Activated T-cell treated with anti-CD3 and anti-CD28 coated beads, Interleukin-2, amount 50 U/mL, for 48 hours (primary cell): ENCODE measurements around the gene SETX.
A peak's percentile ranks its signal among the peaks of the same experiment; 100 is the strongest.

Experiments used
- DNase-seq, 2 experiments: peaks; one replicate each; pipeline ENCODE4 v3.0.0-alpha.2; 2020

Gene SETX

DNA sequence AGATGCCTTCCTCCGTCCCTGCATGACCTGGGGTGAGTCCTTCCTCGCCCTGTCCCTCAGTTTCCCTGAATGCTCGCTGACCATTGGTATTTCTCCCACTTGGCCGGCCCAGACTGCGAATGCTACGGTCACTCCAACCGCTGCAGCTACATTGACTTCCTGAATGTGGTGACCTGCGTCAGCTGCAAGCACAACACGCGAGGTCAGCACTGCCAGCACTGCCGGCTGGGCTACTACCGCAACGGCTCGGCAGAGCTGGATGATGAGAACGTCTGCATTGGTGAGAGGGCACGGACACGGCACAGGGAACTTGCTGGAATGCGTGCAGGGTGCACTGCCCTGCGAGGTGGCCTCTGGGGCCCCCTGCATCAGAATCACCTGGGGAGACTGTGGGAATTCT is 115.8 kb downstream of the SETX start:
- no peak for DNase-seq

DNA sequence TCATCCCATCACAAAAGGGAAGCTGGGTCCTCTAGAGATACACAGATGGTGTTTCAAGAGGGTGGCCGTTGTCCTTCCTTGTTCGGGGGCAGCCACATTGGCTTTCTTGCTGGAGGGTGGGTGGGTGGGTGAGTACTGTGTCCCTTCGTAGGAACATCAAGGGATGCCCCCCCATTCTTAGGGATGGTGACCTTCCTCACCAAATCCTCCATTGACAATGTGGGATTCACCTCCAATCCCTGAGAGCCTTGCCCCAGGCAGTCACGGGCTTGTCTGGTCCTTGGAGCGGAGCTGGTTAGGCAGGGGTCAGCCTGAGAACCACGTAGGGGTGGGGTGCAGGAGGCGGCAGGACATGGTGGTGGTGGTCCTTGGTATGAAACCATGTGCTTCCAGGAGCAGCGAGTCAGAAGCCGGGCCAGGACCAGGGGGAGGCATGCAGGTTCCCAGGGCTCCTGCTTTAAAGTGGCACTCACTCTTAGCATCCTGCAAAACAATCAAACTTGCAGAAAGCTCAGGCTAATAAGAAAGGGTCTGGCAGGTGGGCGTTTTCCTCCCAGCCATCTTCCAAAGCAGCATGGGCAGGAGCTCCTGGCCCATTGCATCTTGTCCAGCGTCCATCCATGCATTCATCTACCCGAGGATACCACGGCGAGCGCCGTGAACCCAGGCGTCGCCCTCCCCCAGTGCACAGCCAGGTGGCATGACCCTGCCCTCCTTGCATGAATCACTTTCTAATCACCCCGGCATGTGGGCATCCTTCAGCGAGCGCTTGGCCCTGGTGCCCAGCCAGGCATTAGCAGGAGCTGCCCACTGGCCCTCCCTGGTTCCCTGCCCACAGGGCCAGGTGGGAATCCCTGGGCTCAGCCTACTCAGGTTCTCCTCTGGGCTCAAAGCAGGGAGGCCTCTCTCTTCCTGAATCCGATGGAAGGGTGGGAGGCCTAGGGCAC is 116.5 kb downstream of the SETX start:
- DNase-seq = no peak

DNA sequence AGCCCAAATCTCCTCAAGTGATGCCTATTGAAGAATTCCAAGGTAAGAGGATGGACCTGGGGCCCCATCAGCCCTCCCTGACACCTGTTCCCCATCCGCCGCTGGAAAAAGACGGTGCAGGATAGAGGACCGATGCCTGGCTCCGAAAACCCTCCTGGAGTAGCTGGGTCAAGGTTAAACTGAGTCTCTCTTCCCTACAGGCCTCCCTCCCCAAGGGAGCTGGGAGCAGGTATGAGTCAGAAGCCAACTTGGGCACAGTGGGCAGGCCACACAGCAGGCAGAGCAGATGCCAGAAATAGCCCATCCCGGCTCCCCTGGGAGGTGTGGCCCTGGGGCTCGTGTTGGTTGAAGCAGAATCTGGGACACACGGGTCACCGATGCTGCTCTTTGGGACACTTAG is 117.3 kb downstream of the SETX start:
- DNase-seq = no peak

DNA sequence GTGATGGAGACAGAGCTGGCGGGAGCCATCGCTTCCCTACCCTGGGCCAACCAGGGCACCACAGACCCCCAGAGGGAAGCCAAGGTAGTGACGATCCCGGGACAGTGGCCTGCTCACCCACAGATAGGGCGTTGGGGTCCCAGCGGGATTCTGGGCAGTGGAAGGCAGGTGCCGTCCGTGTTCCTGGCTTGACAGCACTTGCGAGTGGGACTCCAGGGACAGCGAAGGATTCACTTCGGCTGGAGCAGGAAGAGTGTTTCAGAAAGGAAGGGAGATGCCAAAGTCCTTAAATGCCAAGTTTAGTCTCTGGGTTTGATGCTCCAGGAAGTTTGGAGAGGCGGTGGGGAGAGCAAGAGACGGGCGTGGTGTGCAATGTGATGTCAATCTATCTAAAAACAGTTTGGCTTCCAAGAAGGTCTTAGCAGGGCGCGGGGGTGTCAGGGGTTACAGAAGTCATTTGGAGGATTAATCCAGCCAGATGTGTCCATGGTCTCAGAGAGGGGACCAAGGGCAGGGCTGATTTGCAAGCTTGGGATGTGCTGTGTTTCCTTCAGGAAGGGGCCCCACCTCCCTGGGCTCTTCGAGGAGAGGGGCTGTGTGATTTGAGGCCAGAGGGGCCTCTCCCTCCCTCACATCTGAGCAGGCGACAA is 118.0 kb downstream of the SETX start:
- DNase-seq = no peak

- DNase-seq = peak; percentile 88 to 89
Measured at GRCh38 chr9:132235894-132236661, 118.7 kb downstream of the SETX start.

DNA sequence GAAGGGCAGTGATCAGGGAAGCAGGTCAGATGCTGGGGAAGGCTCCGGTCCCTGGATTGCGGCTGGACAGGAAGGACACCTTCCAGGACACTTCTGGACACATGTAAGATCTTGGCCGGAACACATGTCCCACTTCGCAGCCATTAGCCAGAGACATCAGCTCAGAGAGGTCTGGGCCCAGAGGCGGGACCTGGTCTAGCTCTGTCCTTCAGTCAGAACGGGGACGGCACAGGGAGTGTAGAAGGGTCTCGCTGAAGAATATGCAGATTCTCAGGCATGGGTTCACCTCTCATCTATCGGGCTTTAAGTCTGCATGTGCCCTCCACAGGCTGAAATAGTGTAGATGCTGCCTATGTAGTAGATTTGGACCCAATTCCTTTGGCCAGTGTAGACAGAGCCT is 119.7 kb downstream of the SETX start:
- no peak for DNase-seq

GRCh38 chr9:132234535-132234934 is 120.3 kb downstream of the SETX start:
- no peak for DNase-seq

DNA sequence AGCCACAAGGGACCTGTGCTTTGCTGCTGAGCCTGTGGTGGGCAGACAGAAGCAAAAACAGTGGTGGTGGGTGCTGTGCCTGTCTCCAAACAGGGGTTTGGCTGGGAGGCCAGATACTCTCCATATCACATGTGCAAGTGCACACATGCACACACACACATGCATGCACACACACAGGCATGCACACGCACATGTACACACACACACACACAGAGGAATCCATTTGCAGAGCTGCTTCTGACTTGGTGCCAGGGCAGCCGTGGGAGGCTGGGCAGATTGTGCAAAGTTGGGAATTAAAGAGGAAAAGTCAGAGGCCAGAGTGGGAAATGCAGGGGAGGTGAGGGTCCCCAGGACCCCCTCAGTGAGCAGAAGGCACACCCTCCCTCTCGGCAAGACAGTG is 121.6 kb downstream of the SETX start:
- no peak for DNase-seq

DNA sequence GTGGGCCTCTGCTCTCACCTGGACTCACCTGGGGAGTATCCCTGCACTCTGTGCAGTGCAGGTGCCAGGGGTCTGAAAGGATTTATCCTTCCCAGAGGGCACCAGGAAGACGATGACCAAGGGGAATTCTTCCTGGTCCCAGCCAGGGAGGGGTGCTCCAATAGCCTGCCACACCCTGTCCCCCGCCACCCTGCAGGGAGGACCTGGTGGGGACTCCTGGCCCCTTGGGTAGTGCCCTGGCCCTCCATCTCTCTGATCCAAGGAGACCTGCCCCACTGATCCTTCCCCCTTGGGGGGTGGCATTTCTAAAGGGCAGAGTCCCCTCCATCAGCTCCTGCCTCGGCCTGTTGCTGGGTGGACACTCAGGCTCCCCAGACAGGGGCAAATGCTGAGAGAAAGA is 122.3 kb downstream of the SETX start:
- no peak for DNase-seq

GRCh38 chr9:132231019-132231701 is 123.6 kb downstream of the SETX start:
- no peak for DNase-seq

- DNase-seq = no peak
Measured at GRCh38 chr9:132230605-132231004, 124.2 kb downstream of the SETX start.

GRCh38 chr9:132228062-132228461 is 126.7 kb downstream of the SETX start:
- no peak for DNase-seq

DNA sequence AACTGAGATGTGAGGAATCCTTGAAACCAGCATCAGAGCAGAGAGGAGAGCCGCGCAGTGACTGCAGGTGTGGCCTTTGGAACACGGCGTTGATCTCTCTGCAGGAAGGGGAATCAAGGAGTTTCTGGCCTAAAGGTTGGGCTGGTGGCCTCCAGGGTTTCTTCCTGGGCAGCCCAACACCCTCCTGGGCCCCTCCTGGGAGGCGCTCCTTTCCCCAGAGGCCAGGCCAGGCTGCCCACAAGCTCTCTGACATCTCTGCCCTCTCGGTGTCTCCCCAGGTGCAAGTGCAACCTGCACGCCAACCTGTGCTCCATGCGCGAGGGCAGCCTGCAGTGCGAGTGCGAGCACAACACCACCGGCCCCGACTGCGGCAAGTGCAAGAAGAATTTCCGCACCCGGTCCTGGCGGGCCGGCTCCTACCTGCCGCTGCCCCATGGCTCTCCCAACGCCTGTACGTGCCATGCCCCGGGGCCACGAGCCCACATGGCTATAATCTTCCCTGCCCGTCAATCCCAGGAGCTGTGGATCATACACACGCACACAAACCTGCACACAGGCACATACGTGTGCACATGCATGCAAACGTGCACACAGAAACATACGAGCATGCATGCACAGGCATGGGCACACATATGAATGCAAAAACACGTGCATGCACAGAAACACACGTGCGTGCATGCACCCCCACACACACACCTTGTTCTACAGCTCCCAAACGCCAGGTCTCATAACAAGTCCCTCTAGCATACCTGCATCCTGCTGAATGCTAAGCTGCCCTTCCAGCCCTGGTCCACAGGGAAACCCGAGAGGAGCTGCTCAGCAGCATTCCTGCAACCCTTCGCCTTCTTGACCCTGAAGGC is 128.0 kb downstream of the SETX start:
- no peak for DNase-seq

GRCh38 chr9:132224645-132225044 is 130.1 kb downstream of the SETX start:
- DNase-seq = no peak

DNA sequence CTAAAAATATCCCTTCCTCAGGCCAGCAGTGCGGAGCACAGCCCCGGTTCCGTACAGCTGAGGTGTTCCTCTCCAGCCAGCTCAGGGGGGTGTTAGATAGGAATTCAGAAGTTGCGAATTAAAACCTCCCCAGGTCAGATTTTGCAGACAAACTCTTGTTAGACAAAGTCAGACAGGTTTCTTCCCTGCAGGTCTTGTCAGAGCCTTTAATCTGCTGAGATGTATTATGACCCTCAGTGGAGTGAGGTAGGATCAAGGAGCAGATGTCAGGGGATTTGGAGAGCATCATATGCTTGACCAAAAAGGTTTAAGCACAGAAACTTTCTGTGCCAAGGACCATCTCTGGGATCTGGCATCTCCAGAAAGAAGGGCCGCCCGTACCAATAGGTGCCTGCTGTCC is 132.8 kb downstream of the SETX start:
- no peak for DNase-seq

- no peak for DNase-seq
Measured at GRCh38 chr9:132218208-132218607, 136.6 kb downstream of the SETX start.

- DNase-seq = no peak
Measured at GRCh38 chr9:132216861-132217619, 137.7 kb downstream of the SETX start.

DNA sequence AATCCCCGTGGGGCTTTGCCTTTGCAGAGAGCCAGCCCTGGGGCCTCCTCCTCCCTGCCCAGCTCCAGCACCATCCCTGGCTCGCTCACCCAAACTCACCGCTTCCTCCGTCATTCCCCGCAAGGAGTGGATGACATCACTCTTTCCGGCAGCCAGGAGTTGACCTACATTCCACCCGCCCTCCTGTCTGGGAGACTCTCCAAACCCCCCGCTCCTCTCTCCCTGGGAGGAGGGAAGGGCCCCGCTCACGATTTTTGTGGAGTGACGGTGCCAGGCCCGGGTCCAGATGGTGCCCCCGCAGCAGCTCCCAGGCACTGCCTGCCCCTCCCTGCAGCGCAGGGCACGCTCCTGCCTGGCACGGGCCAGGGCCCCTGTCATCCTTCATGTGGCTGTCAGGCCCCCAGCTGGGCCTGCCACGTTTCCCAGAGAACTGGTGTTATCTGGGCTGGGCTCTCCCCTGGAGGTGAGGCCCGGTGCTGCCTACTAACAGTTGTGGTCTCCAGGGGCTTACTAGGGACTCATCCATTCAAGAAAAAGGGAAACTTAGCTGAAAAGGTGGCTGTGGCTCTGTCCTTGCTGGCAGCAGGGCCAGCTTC is 140.7 kb downstream of the SETX start:
- no peak for DNase-seq

DNA sequence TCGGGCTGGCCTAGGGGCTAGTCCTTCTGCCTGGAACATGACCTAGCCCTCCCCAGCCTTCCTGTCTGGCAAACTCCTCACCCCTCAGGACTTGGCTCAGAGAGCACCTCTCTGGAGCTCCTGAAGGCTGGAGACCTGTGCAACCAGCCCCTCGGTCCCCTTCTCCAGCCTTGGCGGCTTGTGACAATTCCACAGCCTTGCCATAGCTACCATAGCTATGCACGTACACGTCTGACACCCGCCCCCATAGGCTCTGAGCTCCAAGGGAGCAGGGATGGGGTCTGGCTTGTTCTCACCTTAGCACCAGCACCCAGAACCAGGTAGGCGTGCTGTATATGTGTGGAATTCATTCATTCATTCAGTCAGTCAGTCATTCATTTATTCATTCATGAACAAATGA is 143.2 kb downstream of the SETX start:
- no peak for DNase-seq
